ENCODE data around the gene RTN1.
A peak's percentile ranks its signal among the peaks of the same experiment; 100 is the strongest.

Gene RTN1

DNA sequence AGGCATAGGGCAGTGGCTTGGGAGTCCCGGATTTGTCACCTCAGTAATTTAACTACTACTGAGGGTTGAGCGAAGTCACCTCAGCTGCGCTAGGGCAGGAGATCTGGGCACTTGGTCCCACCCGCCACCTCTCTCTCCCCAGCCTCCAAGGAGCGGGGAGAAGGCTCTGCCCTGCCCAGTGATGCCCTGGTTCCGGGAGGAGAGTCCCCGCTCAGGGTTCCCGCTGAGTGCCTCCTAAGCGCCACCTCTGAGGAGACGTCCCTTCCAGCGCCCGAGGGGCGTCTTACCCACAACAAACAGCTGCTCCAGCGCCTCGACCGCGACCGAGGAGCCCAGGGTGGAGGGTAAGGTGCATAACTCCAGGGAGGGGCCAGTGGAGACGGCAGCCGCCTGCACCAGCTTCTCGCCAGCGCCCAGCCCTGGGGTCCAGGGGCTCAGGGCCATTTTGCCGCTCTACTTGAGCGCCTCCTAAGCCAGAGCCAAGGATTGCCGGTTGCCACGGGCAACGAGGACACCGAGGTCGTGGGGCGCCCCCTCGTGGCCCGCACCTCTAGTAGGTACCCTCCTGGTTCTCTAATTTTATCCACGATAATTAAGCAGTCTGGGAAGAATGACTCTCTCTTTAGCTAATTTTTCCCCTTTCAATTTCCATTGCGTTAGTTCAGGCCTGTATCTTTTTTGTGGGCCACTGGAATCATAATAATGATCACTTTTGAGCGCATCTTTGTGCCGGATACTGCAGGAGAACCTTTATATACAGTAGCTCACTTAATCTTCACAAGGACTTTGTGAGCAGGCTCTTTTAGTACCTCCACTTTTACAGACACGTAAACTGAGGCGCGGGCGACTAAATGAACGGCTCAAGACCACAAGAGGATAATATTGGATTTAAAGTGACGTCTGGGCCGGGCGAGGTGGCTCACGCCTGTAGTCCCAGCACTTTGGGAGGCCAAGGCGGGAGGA is 294.0 kb downstream of the RTN1 start, which contains the start of gene CCDC175:
Gene CCDC175 (minus strand): TSS at position 481 of the 963 bp plus-strand sequence. CDS start 37 bp downstream, at position 444.
- peak; percentile 90 for DNase-seq (ENCODE audit: insufficient read length, low spot score)
- peak; percentile 93 for FAIRE-seq

DNA sequence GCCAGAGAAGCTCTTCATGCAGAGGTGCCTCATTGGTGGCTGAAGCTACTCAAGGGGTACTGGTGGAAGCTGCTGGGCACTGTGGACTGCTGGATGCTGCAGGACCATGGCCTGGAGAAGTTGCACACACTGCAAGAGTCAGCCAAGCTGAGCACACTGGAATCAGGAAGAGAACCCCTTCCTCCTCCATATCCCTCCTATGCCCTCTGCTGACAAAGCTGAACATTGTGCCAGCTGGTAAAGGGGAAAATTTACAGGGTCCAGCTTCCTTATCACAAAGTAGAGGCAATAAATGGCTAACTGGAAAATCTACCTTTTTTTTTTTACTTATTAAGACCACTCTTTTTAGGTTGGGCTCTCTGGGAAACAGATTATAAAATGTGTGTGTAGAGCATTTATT is 300.5 kb downstream of the RTN1 start:
- FAIRE-seq (peak; percentile 96), DNase-seq (ENCODE audit: insufficient read length, low spot score) (no peak)

- FAIRE-seq = no peak
These were observed 303.9 kb downstream of the RTN1 start for GRCh38 chr14:59566725-59567124.

DNA sequence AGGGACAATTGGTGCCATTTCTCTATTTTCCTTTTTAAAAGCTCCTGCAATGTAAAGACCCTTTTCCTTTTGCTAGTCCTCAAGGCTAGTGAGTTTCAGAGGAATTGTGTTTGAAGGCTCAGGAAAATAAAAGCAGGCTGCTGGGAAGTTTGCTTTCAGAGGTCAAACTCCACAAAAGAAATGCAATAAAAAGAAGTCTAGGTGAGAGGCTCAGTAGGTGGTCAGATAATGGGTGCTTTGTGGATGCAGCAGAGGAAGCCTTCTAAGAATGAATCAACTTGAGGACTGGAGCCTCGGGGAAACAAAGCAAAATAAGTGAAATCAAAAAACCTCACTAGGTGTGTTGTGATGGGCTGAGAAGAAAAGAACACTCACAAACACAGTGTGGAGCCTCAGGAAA is 304.3 kb downstream of the RTN1 start:
- peak; percentile 4 for FAIRE-seq

More at GRCh38 chr14:59566725-59567124, 303.9 kb downstream of the RTN1 start:
- no peak for DNase-seq (ENCODE audit: insufficient read length, low spot score)

GRCh38 chr14:59565087-59565486 is 305.5 kb downstream of the RTN1 start:
- DNase-seq (ENCODE audit: insufficient read length, low spot score) (no peak), FAIRE-seq (peak; percentile 83)

More for the DNA sequence above, 304.3 kb downstream of the RTN1 start:
- no peak for DNase-seq (ENCODE audit: insufficient read length, low spot score)

DNA sequence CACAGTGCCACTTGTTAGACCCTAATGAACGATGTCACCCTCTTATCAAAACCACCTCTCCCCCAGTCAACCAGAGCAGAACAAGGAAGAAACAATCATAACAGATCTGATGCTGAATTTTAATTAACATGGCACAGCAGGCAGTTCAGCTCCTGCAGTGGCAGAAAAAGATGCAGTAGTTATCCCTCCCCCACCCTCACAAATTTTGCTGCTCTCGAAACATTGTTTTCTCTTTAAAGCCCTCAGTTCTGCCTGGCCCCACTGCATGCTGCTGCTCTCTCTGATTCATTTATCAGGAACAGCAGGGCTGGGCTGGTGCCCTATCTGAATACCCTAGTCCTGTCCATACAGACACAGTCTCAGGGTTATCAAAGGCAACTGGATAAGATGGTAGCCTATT is 306.2 kb downstream of the RTN1 start:
- FAIRE-seq (peak; percentile 85), DNase-seq (ENCODE audit: insufficient read length, low spot score) (no peak)

GRCh38 chr14:59547310-59547709 is 323.3 kb downstream of the RTN1 start:
- no peak for FAIRE-seq
- no peak for DNase-seq (ENCODE audit: insufficient read length, low spot score)

Measured in HTR-8/SVneo (cell line).